ENCODE results near the gene LRIT3. TPM values are rescaled to one million over a fixed set of nuclear protein-coding genes. Genes with fewer than 3 reads are reported as not detected.
"Not testable (repeated sequence)": the region's sequence is repeated elsewhere in the genome, so short reads cannot be mapped to it uniquely, and the experiment has no call there.

LRIT3 gene
- total RNA-seq, 2 experiments from 2014 or later, result 0.13 to 0.16 TPM

- no peak for TF ChIP-seq CTCF (IDR thresholded peaks at IDR 0.05)
- no peak for DNase-seq
- Mint-ChIP-seq H3K4me1 (ENCODE audit: low read depth) (no peaks in the 10 kb centered on the region), H3K4me3 (no peak overlapping the region), H3K9me3 (no peaks in the 10 kb centered on the region), H3K27me3 (peaks cover 2% of the 10 kb centered on the region), H3K36me3 (ENCODE audit: low read depth) (no peaks in the 10 kb centered on the region), H3K27ac (no peak overlapping the region)
- no peak for ATAC-seq
- ChIA-PET POLR2A (no interaction called here), CTCF (no interaction called here)
- intact Hi-C loops (cut with micrococcal nuclease), result no loop called here
Measured at GRCh38 chr4:109872950-109873656, 25.2 kb downstream of the LRIT3 start.

- DNase-seq (no peak), ATAC-seq (no peak)
- Mint-ChIP-seq H3K36me3 (ENCODE audit: low read depth) (no peaks in the 10 kb centered on the region), H3K27ac (no peak overlapping the region), H3K4me1 (ENCODE audit: low read depth) (no peaks in the 10 kb centered on the region), H3K9me3 (no peaks in the 10 kb centered on the region), H3K27me3 (peaks cover 3% of the 10 kb centered on the region), H3K4me3 (no peak overlapping the region)
- CTCF ChIA-PET, result interaction anchor here (0.6 kb wide), 1 partner anchor 132 kb away, joined by 3 read pairs; no protein-coding TSS in a partner anchor
- intact Hi-C loops (cut with micrococcal nuclease), result no loop called here
- TF ChIP-seq CTCF (IDR thresholded peaks at IDR 0.05), result no peak
- POLR2A ChIA-PET, result no interaction called here
Measured at GRCh38 chr4:109873791-109874514, 26.0 kb downstream of the LRIT3 start.

GRCh38 chr4:109875106-109875505 lies 27.2 kb downstream of the LRIT3 start:
- ATAC-seq (no peak), DNase-seq (no peak)
- POLR2A ChIA-PET, result no interaction called here
- Mint-ChIP-seq H3K4me3 (no peak overlapping the region), H3K4me1 (ENCODE audit: low read depth) (no peaks in the 10 kb centered on the region), H3K36me3 (ENCODE audit: low read depth) (no peaks in the 10 kb centered on the region), H3K27me3 (peaks cover 6% of the 10 kb centered on the region), H3K27ac (no peak overlapping the region), H3K9me3 (no peaks in the 10 kb centered on the region)
- CTCF ChIA-PET, result no interaction called here
- no peak for TF ChIP-seq CTCF (IDR thresholded peaks at IDR 0.05)
- intact Hi-C loops (cut with micrococcal nuclease), result loop anchor here (5.0 kb wide), 1 partner anchor 102 kb away; no protein-coding TSS in a partner anchor

GRCh38 chr4:109875553-109875952 lies 27.6 kb downstream of the LRIT3 start:
- H3K27me3 Mint-ChIP-seq; H3K36me3 Mint-ChIP-seq (ENCODE audit: low read depth); ATAC-seq; H3K27ac Mint-ChIP-seq; DNase-seq; H3K4me1 Mint-ChIP-seq (ENCODE audit: low read depth); POLR2A ChIA-PET; H3K4me3 Mint-ChIP-seq; CTCF ChIA-PET; H3K9me3 Mint-ChIP-seq: not testable (repeated sequence)
- intact Hi-C loops (cut with micrococcal nuclease), result loop anchor here (5.0 kb wide), 1 partner anchor 102 kb away; no protein-coding TSS in a partner anchor

GRCh38 chr4:109876634-109877265 lies 28.8 kb downstream of the LRIT3 start:
- H3K4me3 Mint-ChIP-seq, result no peak overlapping the region
- H3K36me3 Mint-ChIP-seq (ENCODE audit: low read depth), result no peaks in the 10 kb centered on the region
- no peaks in the 10 kb centered on the region for H3K9me3 Mint-ChIP-seq
- no peak overlapping the region for H3K27ac Mint-ChIP-seq
- H3K4me1 Mint-ChIP-seq (ENCODE audit: low read depth), result no peaks in the 10 kb centered on the region
- ATAC-seq (no peak), DNase-seq (no peak)
- no peak for TF ChIP-seq CTCF (IDR thresholded peaks at IDR 0.05)
- peaks cover 6% of the 10 kb centered on the region for H3K27me3 Mint-ChIP-seq
- ChIA-PET CTCF (no interaction called here), POLR2A (interaction anchor here (0.9 kb wide), 1 partner anchor 11 kb away, joined by 4 read pairs; no protein-coding TSS in a partner anchor)
- intact Hi-C loops (cut with micrococcal nuclease), result loop anchor here (5.0 kb wide), 1 partner anchor 101 kb away; no protein-coding TSS in a partner anchor
